KMS-11 (cell line): ENCODE results near the gene LRRC74A.

Experiments
- H2AFZ ChIP-seq: fragments of 200-600 bp; sonication (generic); 2 replicates; pipeline ENCODE4 v1.6.1; 2016; ENCODE audit warnings: antibody characterized with exemption, mixed run types, low read depth
- H3K27ac ChIP-seq: fragments of 200-600 bp; sonication (generic); 2 replicates; pipeline ENCODE4 v1.6.1; 2016; ENCODE audit warnings: mild to moderate bottlenecking, mixed run types
- H3K27me3 ChIP-seq: fragments of 200-600 bp; sonication (generic); 2 replicates; pipeline ENCODE4 v1.6.1; 2017; ENCODE audit warnings: mild to moderate bottlenecking, low read depth, mixed run types, moderate library complexity; ENCODE audit not compliant: insufficient read depth
- H3K36me3 ChIP-seq: fragments of 200-600 bp; sonication (generic); 2 replicates; pipeline ENCODE4 v1.6.1; 2017; ENCODE audit warnings: mild to moderate bottlenecking, mixed run types; ENCODE audit not compliant: insufficient read depth
- H3K4me1 ChIP-seq: fragments of 200-600 bp; sonication (generic); 2 replicates; pipeline ENCODE4 v1.6.1; 2016; ENCODE audit warnings: mild to moderate bottlenecking, low read depth, mixed run types; ENCODE audit not compliant: poor library complexity, severe bottlenecking
- H3K4me2 ChIP-seq: fragments of 200-600 bp; sonication (generic); 2 replicates; pipeline ENCODE4 v1.7.0; 2016; ENCODE audit warnings: mild to moderate bottlenecking, mixed run types
- H3K4me3 ChIP-seq: fragments of 200-600 bp; sonication (generic); IDR thresholded peaks from 2 replicates; pipeline ENCODE4 v1.6.1; 2017; ENCODE audit warnings: low read depth, low read length, mixed read lengths; ENCODE audit not compliant: insufficient read depth
- H3K79me2 ChIP-seq: fragments of 200-600 bp; sonication (generic); 2 replicates; pipeline ENCODE4 v1.6.1; 2016; ENCODE audit warnings: low read depth, mixed run types; ENCODE audit not compliant: insufficient read depth
- H3K9ac ChIP-seq: fragments of 200-600 bp; sonication (generic); 2 replicates; pipeline ENCODE4 v1.6.1; 2016; ENCODE audit warnings: mild to moderate bottlenecking, mixed run types
- H4K20me1 ChIP-seq: fragments of 200-600 bp; sonication (generic); 2 replicates; pipeline ENCODE4 v1.6.1; 2016; ENCODE audit warnings: mild to moderate bottlenecking, mixed run types; ENCODE audit not compliant: insufficient read depth
- TF ChIP-seq, protein P1 (sequence below): fragments of 200-600 bp; sonication (generic); conservative IDR thresholded peaks from 2 replicates; pipeline ENCODE4 v1.6.1; 2017; ENCODE audit warnings: low read depth, mild to moderate bottlenecking, antibody characterized with exemption, low read length, moderate library complexity, mixed read lengths

The LRRC74A gene

DNA sequence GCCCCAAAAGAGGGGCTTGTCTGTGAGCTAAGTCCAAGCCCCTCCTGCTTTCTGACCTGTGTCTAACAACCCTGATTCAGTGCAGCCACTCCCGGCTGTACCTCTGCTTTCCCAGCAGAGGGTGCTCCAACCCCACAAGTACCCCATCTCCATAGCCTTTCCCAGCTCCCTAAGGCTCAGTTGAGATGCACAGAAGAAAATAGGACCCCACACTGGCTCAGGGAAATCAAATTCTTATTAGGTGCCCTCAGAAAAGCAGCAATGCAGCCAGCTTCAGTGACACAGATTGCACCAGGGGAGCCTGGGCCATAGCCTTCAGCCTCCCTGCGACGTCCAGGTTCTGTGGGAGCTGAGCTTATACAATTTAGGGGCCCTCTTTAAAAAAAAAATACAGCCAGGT, 49.9 kb downstream of the LRRC74A start:
- H3K4me3 ChIP-seq = no peak overlapping the region
- H3K79me2 ChIP-seq = no peaks in the 10 kb centered on the region
- H3K36me3 ChIP-seq = no peaks in the 10 kb centered on the region
- H4K20me1 ChIP-seq = no peaks in the 10 kb centered on the region
- no peak overlapping the region for H2AFZ ChIP-seq
- no peaks in the 10 kb centered on the region for H3K27me3 ChIP-seq
- no peak overlapping the region for H3K27ac ChIP-seq
- H3K4me2 ChIP-seq = no peak overlapping the region
- TF ChIP-seq, protein P1, sequence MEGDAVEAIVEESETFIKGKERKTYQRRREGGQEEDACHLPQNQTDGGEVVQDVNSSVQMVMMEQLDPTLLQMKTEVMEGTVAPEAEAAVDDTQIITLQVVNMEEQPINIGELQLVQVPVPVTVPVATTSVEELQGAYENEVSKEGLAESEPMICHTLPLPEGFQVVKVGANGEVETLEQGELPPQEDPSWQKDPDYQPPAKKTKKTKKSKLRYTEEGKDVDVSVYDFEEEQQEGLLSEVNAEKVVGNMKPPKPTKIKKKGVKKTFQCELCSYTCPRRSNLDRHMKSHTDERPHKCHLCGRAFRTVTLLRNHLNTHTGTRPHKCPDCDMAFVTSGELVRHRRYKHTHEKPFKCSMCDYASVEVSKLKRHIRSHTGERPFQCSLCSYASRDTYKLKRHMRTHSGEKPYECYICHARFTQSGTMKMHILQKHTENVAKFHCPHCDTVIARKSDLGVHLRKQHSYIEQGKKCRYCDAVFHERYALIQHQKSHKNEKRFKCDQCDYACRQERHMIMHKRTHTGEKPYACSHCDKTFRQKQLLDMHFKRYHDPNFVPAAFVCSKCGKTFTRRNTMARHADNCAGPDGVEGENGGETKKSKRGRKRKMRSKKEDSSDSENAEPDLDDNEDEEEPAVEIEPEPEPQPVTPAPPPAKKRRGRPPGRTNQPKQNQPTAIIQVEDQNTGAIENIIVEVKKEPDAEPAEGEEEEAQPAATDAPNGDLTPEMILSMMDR = peak; percentile 87
- no peaks in the 10 kb centered on the region for H3K4me1 ChIP-seq
- H3K9ac ChIP-seq = no peak overlapping the region

DNA sequence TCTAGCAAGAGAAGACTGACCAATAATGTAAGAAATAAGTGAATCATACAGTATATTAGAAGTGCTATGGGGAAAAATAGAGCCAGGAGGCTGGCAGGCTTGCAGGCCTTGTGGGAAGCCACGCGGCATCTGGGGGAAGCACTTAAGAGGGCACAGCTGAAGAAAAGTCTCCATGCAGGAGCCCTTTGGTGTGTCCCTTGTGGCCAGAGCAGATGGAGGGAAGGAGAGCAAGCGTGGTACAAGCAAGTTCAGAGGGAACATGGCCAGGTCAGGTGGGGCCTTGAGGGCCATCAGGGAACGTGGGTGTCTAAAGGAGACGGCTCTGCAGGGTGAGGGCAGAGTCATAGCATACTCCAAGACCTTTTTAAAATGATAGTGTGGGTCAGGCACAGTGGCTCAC, 51.7 kb downstream of the LRRC74A start:
- no peak overlapping the region for H3K27ac ChIP-seq
- H4K20me1 ChIP-seq = no peaks in the 10 kb centered on the region
- H3K79me2 ChIP-seq = no peaks in the 10 kb centered on the region
- no peak overlapping the region for H3K9ac ChIP-seq
- no peak overlapping the region for H2AFZ ChIP-seq
- TF ChIP-seq, protein P1 = no peak
- no peaks in the 10 kb centered on the region for H3K4me1 ChIP-seq
- H3K27me3 ChIP-seq = no peaks in the 10 kb centered on the region
- H3K36me3 ChIP-seq = no peaks in the 10 kb centered on the region
- no peak overlapping the region for H3K4me3 ChIP-seq
- no peak overlapping the region for H3K4me2 ChIP-seq

DNA sequence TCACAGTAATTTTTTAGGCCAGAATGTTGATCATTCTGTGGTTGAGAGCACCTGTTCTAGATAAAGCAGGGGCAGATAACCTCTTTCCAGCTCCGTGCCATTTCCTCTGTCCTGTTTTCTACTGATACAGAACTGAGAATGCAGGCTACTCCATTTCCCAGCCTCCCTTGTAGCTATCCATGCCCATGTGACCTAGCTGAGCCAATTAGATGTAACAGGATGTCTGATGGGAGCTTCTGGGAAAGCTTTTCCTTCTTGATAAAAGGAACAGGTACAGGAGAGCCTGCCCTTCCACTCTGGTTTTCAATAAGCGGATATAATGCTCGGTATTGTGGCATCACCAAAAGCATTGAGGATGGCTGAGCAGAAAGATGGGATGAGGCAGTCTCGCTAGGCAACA, 54.2 kb downstream of the LRRC74A start:
- H3K4me3 ChIP-seq = no peak overlapping the region
- H3K79me2 ChIP-seq = no peaks in the 10 kb centered on the region
- H3K4me1 ChIP-seq = no peaks in the 10 kb centered on the region
- no peaks in the 10 kb centered on the region for H4K20me1 ChIP-seq
- H3K4me2 ChIP-seq = no peak overlapping the region
- no peaks in the 10 kb centered on the region for H3K27me3 ChIP-seq
- TF ChIP-seq, protein P1 = no peak
- H3K9ac ChIP-seq = no peak overlapping the region
- no peak overlapping the region for H3K27ac ChIP-seq
- H2AFZ ChIP-seq = no peak overlapping the region
- H3K36me3 ChIP-seq = no peaks in the 10 kb centered on the region

DNA sequence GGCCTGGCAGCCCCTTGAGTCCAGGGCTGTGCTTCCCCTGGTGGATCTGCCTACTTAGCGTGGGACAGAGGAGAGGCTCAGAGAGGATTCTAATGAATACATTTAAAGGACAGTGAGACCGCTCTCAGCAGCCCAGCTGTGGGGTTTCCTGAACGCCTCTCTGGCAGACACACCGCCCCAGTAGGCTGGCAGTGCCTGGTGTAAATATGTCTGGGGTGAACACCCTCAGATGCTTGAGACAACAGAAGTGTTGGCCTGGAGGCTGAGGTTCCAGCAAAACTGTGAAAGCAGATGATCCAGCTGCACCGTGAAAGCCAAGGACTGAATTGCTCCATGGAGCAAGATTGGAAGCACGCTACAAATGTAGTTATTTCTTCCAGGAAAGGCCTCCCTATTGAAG, 55.1 kb downstream of the LRRC74A start:
- Histone ChIP-seq H3K27ac (no peak overlapping the region), H3K4me1 (no peaks in the 10 kb centered on the region), H3K27me3 (no peaks in the 10 kb centered on the region), H3K79me2 (no peaks in the 10 kb centered on the region), H3K4me3 (no peak overlapping the region), H2AFZ (no peak overlapping the region), H4K20me1 (no peaks in the 10 kb centered on the region), H3K9ac (no peak overlapping the region), H3K36me3 (no peaks in the 10 kb centered on the region), H3K4me2 (no peak overlapping the region)
- TF ChIP-seq, protein P1 = no peak
